ENCODE measurements around the gene NFE2. TPM values are rescaled to one million over a fixed set of nuclear protein-coding genes. Genes with fewer than 3 reads are reported as not detected.
A peak's percentile ranks its signal among the peaks of the same experiment; 100 is the strongest.

The NFE2 gene
- total RNA-seq, 1 experiment from 2014 or later, result not detected

- Histone ChIP-seq H3K4me1 (peaks cover 32% of the 10 kb centered on the region), H3K4me3 (peak overlapping the region; percentile 59)
These were observed 42.6 kb downstream of the NFE2 start for GRCh38 chr12:54258201-54258681.

GRCh38 chr12:54257332-54257731 is 43.5 kb downstream of the NFE2 start:
- Histone ChIP-seq H3K9me3 (replicated peaks) (no peaks in the 10 kb centered on the region), H3K27me3 (no peaks in the 10 kb centered on the region), H3K36me3 (peaks cover 43% of the 10 kb centered on the region), H3K4me3 (no peak overlapping the region), H3K27ac (no peak overlapping the region), H3K4me1 (peaks cover 25% of the 10 kb centered on the region)
- no peak for DNase-seq

More at GRCh38 chr12:54258201-54258681, 42.6 kb downstream of the NFE2 start:
- no peaks in the 10 kb centered on the region for H3K9me3 ChIP-seq (replicated peaks)
- H3K36me3 ChIP-seq, result peaks cover 37% of the 10 kb centered on the region
- no peaks in the 10 kb centered on the region for H3K27me3 ChIP-seq
- peak; percentile 10 to 56 for DNase-seq
- peak overlapping the region; percentile 96 for H3K27ac ChIP-seq

GRCh38 chr12:54253240-54253639 is 47.6 kb downstream of the NFE2 start:
- Histone ChIP-seq H3K27me3 (no peaks in the 10 kb centered on the region), H3K27ac (no peak overlapping the region), H3K36me3 (peaks cover 80% of the 10 kb centered on the region), H3K4me3 (no peak overlapping the region), H3K4me1 (peaks cover 8% of the 10 kb centered on the region), H3K9me3 (replicated peaks) (no peaks in the 10 kb centered on the region)
- DNase-seq, result no peak

GRCh38 chr12:54251667-54252284 is 49.0 kb downstream of the NFE2 start:
- no peaks in the 10 kb centered on the region for H3K9me3 ChIP-seq (replicated peaks)
- H3K4me1 ChIP-seq, result no peaks in the 10 kb centered on the region
- no peak overlapping the region for H3K27ac ChIP-seq
- H3K4me3 ChIP-seq, result no peak overlapping the region
- DNase-seq, result peak; percentile 11 to 65
- no peaks in the 10 kb centered on the region for H3K27me3 ChIP-seq
- peaks cover 82% of the 10 kb centered on the region for H3K36me3 ChIP-seq

- Histone ChIP-seq H3K27ac (no peak overlapping the region), H3K4me3 (no peak overlapping the region), H3K9me3 (replicated peaks) (no peaks in the 10 kb centered on the region), H3K36me3 (peaks cover 82% of the 10 kb centered on the region), H3K4me1 (no peaks in the 10 kb centered on the region), H3K27me3 (no peaks in the 10 kb centered on the region)
- DNase-seq, result no peak
These were observed 51.3 kb downstream of the NFE2 start for GRCh38 chr12:54249489-54249888.

- no peak overlapping the region for H3K4me3 ChIP-seq
- H3K36me3 ChIP-seq, result peaks cover 90% of the 10 kb centered on the region
- H3K27ac ChIP-seq, result no peak overlapping the region
- no peaks in the 10 kb centered on the region for H3K4me1 ChIP-seq
- no peak for DNase-seq
- H3K9me3 ChIP-seq (replicated peaks), result no peaks in the 10 kb centered on the region
- H3K27me3 ChIP-seq, result no peaks in the 10 kb centered on the region
These were observed 54.7 kb downstream of the NFE2 start for GRCh38 chr12:54246011-54246641.

Other genes with a start within 250 kb of the NFE2 start
- 4.7 and 6.3 TPM in 2 replicates for gene HOXC4, start 247.2 kb downstream of the NFE2 start, total RNA-seq (2014; rRNA removed; shearing (Covaris generic))
- gene SMUG1, start 112.0 kb downstream of the NFE2 start, total RNA-seq (2014; rRNA removed; shearing (Covaris generic)), result 25.9 and 30.1 TPM in 2 replicates
- gene CBX5, start 20.9 kb downstream of the NFE2 start, total RNA-seq (2014; rRNA removed; shearing (Covaris generic)), result 140 and 158 TPM in 2 replicates
- gene HNRNPA1, start 20.3 kb downstream of the NFE2 start, total RNA-seq (2014; rRNA removed; shearing (Covaris generic)), result 1,766 and 1,801 TPM in 2 replicates
- 113 and 117 TPM in 2 replicates for gene COPZ1, start 24.1 kb upstream of the NFE2 start, total RNA-seq (2014; rRNA removed; shearing (Covaris generic))
- not detected in 2 replicates for gene GPR84, start 63.5 kb upstream of the NFE2 start, total RNA-seq (2014; rRNA removed; shearing (Covaris generic))
- gene ZNF385A, start 83.7 kb upstream of the NFE2 start, total RNA-seq (2014; rRNA removed; shearing (Covaris generic)), result 12.7 and 13.2 TPM in 2 replicates
- 37.3 and 38.1 TPM in 2 replicates for gene ITGA5, start 118.3 kb upstream of the NFE2 start, total RNA-seq (2014; rRNA removed; shearing (Covaris generic))
- gene GTSF1, start 172.6 kb upstream of the NFE2 start, total RNA-seq (2014; rRNA removed; shearing (Covaris generic)), result not detected in 2 replicates
- 0.13 and 0.34 TPM in 2 replicates for gene NCKAP1L, start 196.7 kb upstream of the NFE2 start, total RNA-seq (2014; rRNA removed; shearing (Covaris generic))
- not detected in 2 replicates for gene PDE1B, start 248.6 kb upstream of the NFE2 start, total RNA-seq (2014; rRNA removed; shearing (Covaris generic))

Measured in SJCRH30 (cell line).